K562 (cell line): Measurements from ENCODE around the gene ZNF35. TPM values are rescaled to one million over a fixed set of nuclear protein-coding genes. Genes with fewer than 3 reads are reported as not detected.

ENCODE experiments used
- BRCA1 ChIP-seq, 2 experiments: fragments of 450-650 bp in 1 of 2; sonication (generic) in 1 of 2; formaldehyde crosslinking in 1 of 2; IDR thresholded peaks; 2 replicates each; pipeline versions ENCODE4 v1.5.0 to v1.6.1; 2017 to 2020; ENCODE audit warnings: mild to moderate bottlenecking in 1 of 2, missing genetic modification reagents in 1 of 2
- ESRRA ChIP-seq: fragments of 450-650 bp; IDR thresholded peaks from 2 replicates; pipeline ENCODE4 v1.6.1; 2014; ENCODE audit warnings: low read depth, mild to moderate bottlenecking, moderate library complexity, borderline replicate concordance
- L3MBTL2 ChIP-seq: fragments of 450-650 bp; IDR thresholded peaks from 2 replicates; pipeline ENCODE4 v1.6.1; 2016; ENCODE audit warnings: mild to moderate bottlenecking, moderate library complexity
- MECOM ChIP-seq: fragments of 250-450 bp; sonication (Bioruptor Pico); IDR thresholded peaks from 2 replicates; pipeline ENCODE4 v1.8.0; 2022; ENCODE audit warnings: inconsistent platforms
- MEIS2 ChIP-seq: fragments of 450-650 bp; IDR thresholded peaks from 2 replicates; pipeline ENCODE4 v1.6.1; 2014; ENCODE audit warnings: mild to moderate bottlenecking; ENCODE audit not compliant: partially characterized antibody
- NRF1 ChIP-seq, 2 experiments: fragments of 450-650 bp; IDR thresholded peaks in 1 of 2; conservative IDR thresholded peaks in 1 of 2; 2 replicates each; pipeline ENCODE4 v1.6.1; 2014; ENCODE audit warnings: mild to moderate bottlenecking in 2 of 2
- PTBP1 ChIP-seq: fragments of 200-400 bp; formaldehyde crosslinking; IDR thresholded peaks from 2 replicates; pipeline ENCODE4 v1.6.1; 2017; ENCODE audit warnings: low read depth, low read length
- RFX1 ChIP-seq: fragments of 450-650 bp; IDR thresholded peaks from 2 replicates; pipeline ENCODE4 v1.6.1; 2016; ENCODE audit warnings: mild to moderate bottlenecking, moderate library complexity
- SIN3A ChIP-seq, 2 experiments: fragments of 150-350 bp in 1 of 2; IDR thresholded peaks; 2 replicates each; pipeline ENCODE4 v1.6.1; 2011 to 2016; ENCODE audit warnings: borderline replicate concordance in 2 of 2, low read depth in 2 of 2, low read length in 2 of 2, mild to moderate bottlenecking in 2 of 2, moderate library complexity in 2 of 2; ENCODE audit not compliant: control insufficient read depth in 1 of 2
- SMAD4 ChIP-seq: fragments of 250-450 bp; sonication (Bioruptor Pico); conservative IDR thresholded peaks from 2 replicates; pipeline ENCODE4 v1.8.0; 2021; ENCODE audit warnings: inconsistent platforms, mild to moderate bottlenecking, moderate library complexity
- SNIP1 ChIP-seq: fragments of 450-650 bp; IDR thresholded peaks from 2 replicates; pipeline ENCODE4 v1.7.1; 2017; ENCODE audit warnings: low read depth, mild to moderate bottlenecking
- TAF1 ChIP-seq: IDR thresholded peaks from 2 replicates; pipeline ENCODE4 v1.6.1; 2011; ENCODE audit warnings: mild to moderate bottlenecking, low read length, moderate library complexity; ENCODE audit not compliant: insufficient read depth, control insufficient read depth, severe bottlenecking; ENCODE audit errors: extremely low read depth
- TBL1XR1 ChIP-seq, 2 experiments: IDR thresholded peaks; 2 replicates each; pipeline ENCODE4 v1.6.1; 2012; ENCODE audit warnings: improper control_type of control experiment in 2 of 2, low read length in 2 of 2, mild to moderate bottlenecking in 1 of 2
- TGIF2 ChIP-seq: sonication (generic); formaldehyde crosslinking; IDR thresholded peaks from 2 replicates; pipeline ENCODE4 v1.8.1; 2022; ENCODE audit warnings: mild to moderate bottlenecking, missing genetic modification reagents, moderate library complexity
- ZFP30 ChIP-seq: fragments of 250-450 bp; sonication (Bioruptor Pico); IDR thresholded peaks from 2 replicates; pipeline ENCODE4 v1.8.0; 2022; ENCODE audit warnings: moderate library complexity, mild to moderate bottlenecking, inconsistent platforms, borderline replicate concordance
- ZFPM2 ChIP-seq: fragments of 250-450 bp; sonication (Bioruptor Pico); IDR thresholded peaks from 2 replicates; pipeline ENCODE4 v1.5.1; 2022; ENCODE audit warnings: mild to moderate bottlenecking
- ZNF124 ChIP-seq: sonication (generic); formaldehyde crosslinking; IDR thresholded peaks from 2 replicates; pipeline ENCODE4 v1.8.1; 2022; ENCODE audit warnings: missing genetic modification reagents
- ZNF140 ChIP-seq: fragments of 250-450 bp; sonication (Bioruptor Pico); IDR thresholded peaks from 2 replicates; pipeline ENCODE4 v1.8.0; 2021; ENCODE audit warnings: moderate library complexity, mild to moderate bottlenecking, inconsistent platforms
- ZNF830 ChIP-seq: fragments of 250-450 bp; sonication (Bioruptor Pico); IDR thresholded peaks from 2 replicates; pipeline ENCODE4 v1.5.0; 2021; ENCODE audit warnings: mild to moderate bottlenecking
- polyA plus RNA-seq, 8 experiments: library from polyadenylated mRNA; depleted of rRNA in 4 of 8; stranded (reverse) in 5 of 8; unstranded in 3 of 8; fragments of >200 nt; fragmentation: Nextera tagmentation in 2 of 8; fragmentation: Illumina TruSeq in 1 of 8; extraction: Ambion mirVana in 2 of 8; extraction: Trizol in 1 of 8; gene quantifications; 2 replicates each; pipeline versions ENCODE4 v1.2.1 to v1.2.3, GENCODE V29; 2011 to 2014; ENCODE audit warnings: inconsistent platforms in 1 of 8, missing spikeins in 1 of 8
- total RNA-seq, 7 experiments: library from RNA; depleted of rRNA in 6 of 7; stranded (reverse); fragments of >200 nt in 6 of 7; fragmentation: Illumina TruSeq in 2 of 7; extraction: Trizol in 2 of 7; gene quantifications; 2 replicates each; pipeline versions ENCODE4 v1.2.1 to v1.2.3, GENCODE V29; 2011 to 2021; ENCODE audit warnings: low replicate concordance in 1 of 7
- TF ChIP-seq, protein P1 (sequence below), 3 experiments: fragments of 200-800 bp in 1 of 3; fragments of 250-450 bp in 1 of 3; fragments of 450-650 bp in 1 of 3; sonication (Bioruptor Pico) in 1 of 3; sonication (Bioruptor generic) in 1 of 3; formaldehyde crosslinking in 1 of 3; IDR thresholded peaks; 2 replicates each; pipeline versions ENCODE4 v1.6.1 to v1.8.0; 2016 to 2022; ENCODE audit warnings: mild to moderate bottlenecking in 2 of 3, missing genetic modification characterization in 2 of 3, missing compliant biosample characterization in 1 of 3, moderate library complexity in 1 of 3
- TF ChIP-seq, protein P2 (sequence below): sonication (generic); formaldehyde crosslinking; IDR thresholded peaks from 2 replicates; pipeline ENCODE4 v1.8.0; 2023; ENCODE audit warnings: mild to moderate bottlenecking, missing genetic modification reagents

The ZNF35 gene
- total and polyA plus RNA-seq, 9 of the 15 experiments (the other 6 are each of a cell fraction or from before 2014, with no cell fraction given): 8.0 to 18.2 (median 14.8) TPM

DNA sequence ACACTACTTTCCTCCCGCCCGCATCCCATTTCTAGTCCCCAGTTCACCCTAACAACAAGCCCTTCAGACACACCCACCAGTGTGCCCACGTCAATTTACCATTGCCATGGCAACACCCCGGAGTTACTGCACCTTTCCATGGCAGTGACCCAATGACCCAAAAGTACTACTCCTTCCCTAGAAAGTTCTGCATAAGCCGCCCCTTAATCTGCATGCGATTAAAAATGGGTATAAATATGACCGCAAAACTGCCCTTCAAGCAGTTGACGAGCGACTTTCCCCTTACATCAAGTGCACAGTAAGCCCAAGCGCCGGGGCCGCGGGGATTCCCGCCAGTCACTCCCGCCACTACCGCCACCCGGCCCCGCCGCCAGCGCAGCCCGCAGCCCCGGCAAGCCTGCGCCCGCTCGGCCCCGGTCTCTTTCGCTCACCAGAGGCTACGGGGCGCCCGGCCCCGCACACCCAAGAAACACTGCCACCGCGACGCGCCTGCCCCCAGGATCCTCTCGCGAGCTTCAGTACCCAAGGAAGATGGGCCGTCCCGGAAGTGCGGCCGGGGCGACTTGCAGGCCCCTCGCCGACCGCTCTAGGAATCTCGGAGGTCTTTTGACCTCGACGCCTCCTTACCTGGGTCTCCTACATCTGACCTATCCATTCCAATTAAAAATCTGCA lies 36.7 kb downstream of the ZNF35 start (continued):
- TF ChIP-seq, protein P1, sequence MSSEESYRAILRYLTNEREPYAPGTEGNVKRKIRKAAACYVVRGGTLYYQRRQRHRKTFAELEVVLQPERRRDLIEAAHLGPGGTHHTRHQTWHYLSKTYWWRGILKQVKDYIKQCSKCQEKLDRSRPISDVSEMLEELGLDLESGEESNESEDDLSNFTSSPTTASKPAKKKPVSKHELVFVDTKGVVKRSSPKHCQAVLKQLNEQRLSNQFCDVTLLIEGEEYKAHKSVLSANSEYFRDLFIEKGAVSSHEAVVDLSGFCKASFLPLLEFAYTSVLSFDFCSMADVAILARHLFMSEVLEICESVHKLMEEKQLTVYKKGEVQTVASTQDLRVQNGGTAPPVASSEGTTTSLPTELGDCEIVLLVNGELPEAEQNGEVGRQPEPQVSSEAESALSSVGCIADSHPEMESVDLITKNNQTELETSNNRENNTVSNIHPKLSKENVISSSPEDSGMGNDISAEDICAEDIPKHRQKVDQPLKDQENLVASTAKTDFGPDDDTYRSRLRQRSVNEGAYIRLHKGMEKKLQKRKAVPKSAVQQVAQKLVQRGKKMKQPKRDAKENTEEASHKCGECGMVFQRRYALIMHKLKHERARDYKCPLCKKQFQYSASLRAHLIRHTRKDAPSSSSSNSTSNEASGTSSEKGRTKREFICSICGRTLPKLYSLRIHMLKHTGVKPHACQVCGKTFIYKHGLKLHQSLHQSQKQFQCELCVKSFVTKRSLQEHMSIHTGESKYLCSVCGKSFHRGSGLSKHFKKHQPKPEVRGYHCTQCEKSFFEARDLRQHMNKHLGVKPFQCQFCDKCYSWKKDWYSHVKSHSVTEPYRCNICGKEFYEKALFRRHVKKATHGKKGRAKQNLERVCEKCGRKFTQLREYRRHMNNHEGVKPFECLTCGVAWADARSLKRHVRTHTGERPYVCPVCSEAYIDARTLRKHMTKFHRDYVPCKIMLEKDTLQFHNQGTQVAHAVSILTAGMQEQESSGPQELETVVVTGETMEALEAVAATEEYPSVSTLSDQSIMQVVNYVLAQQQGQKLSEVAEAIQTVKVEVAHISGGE (CRISPR knock-in tag; IDR thresholded peaks at IDR 0.05): 0 out of 6 replicates have a peak, but pooled peaks of 1 of the 3 experiments have one; percentile 23
- TF ChIP-seq RFX1 (peak; percentile 83), SNIP1 (peak; percentile 71), MECOM (CRISPR knock-in tag) (no peak), SMAD4 (CRISPR knock-in tag) (no peak), TGIF2 (CRISPR knock-in tag) (no peak), ZFPM2 (CRISPR knock-in tag) (no peak), ZNF124 (CRISPR knock-in tag) (no peak), ZFP30 (no peak), TBL1XR1 (IDR thresholded peaks at IDR 0.05; ENCODE audit: low read length in 2 of 2) (no peak), MEIS2 (no peak), L3MBTL2 (peak; percentile 78; the same call in 1 of the 2 replicates), ESRRA (no peak), SIN3A (IDR thresholded peaks at IDR 0.05; ENCODE audit: borderline replicate concordance in 2 of 2, control insufficient read depth in 1 of 2, low read depth in 2 of 2, low read length in 2 of 2) (peak in 1 of 2 experiments; percentile 28; a peak in 1 of 4 replicates), PTBP1 (no peak), TAF1 (peak; percentile 13), NRF1 (conservative IDR thresholded peaks at IDR 0.05 in 1 of 2, IDR thresholded peaks at IDR 0.05 in 1 of 2) (peak in 1 of 2 experiments; percentile 34; a peak in 1 of 4 replicates), BRCA1 (IDR thresholded peaks at IDR 0.05) (no peak), BRCA1 (CRISPR knock-in tag; IDR thresholded peaks at IDR 0.05) (no peak), ZNF830 (no peak), ZNF140 (CRISPR knock-in tag) (no peak)
- TF ChIP-seq, protein P2, sequence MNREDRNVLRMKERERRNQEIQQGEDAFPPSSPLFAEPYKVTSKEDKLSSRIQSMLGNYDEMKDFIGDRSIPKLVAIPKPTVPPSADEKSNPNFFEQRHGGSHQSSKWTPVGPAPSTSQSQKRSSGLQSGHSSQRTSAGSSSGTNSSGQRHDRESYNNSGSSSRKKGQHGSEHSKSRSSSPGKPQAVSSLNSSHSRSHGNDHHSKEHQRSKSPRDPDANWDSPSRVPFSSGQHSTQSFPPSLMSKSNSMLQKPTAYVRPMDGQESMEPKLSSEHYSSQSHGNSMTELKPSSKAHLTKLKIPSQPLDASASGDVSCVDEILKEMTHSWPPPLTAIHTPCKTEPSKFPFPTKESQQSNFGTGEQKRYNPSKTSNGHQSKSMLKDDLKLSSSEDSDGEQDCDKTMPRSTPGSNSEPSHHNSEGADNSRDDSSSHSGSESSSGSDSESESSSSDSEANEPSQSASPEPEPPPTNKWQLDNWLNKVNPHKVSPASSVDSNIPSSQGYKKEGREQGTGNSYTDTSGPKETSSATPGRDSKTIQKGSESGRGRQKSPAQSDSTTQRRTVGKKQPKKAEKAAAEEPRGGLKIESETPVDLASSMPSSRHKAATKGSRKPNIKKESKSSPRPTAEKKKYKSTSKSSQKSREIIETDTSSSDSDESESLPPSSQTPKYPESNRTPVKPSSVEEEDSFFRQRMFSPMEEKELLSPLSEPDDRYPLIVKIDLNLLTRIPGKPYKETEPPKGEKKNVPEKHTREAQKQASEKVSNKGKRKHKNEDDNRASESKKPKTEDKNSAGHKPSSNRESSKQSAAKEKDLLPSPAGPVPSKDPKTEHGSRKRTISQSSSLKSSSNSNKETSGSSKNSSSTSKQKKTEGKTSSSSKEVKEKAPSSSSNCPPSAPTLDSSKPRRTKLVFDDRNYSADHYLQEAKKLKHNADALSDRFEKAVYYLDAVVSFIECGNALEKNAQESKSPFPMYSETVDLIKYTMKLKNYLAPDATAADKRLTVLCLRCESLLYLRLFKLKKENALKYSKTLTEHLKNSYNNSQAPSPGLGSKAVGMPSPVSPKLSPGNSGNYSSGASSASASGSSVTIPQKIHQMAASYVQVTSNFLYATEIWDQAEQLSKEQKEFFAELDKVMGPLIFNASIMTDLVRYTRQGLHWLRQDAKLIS (CRISPR knock-in tag): no peak
